ENCODE measurements around the gene ENTPD5. TPM values are rescaled to one million over a fixed set of nuclear protein-coding genes. Genes with fewer than 3 reads are reported as not detected.

Gene ENTPD5
- total and polyA plus RNA-seq, 2 donors (not counting 1 experiment from before 2014, with no cell fraction given) = 9.6 to 13.7 TPM

DNA sequence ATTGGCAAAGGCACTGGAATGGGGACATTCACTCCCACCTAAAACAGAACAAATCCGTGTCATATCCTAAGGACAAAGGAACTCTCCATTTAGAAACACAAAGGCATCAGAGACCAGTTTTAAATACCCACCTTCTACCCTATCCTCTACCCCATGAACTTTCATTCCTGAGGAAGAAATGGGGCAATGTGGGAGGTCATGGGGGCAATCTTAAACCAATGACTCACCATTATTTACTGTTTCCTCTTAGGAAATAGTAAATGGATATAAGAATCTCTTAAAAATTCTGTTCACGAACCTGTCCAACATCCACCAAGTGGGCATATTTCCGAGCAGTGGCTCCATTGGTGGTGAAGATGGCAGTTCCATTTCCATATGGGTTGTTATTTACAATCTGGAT is 45.8 kb upstream of the ENTPD5 start:
- H3K4me2 ChIP-seq (ENCODE audit: extremely low read depth, insufficient read depth, low read length) = no peak overlapping the region
- H3K4me1 ChIP-seq (ENCODE audit: control insufficient read depth, extremely low read depth, insufficient read depth, low read length) = peaks cover 17% of the 10 kb centered on the region
- H3K79me2 ChIP-seq (ENCODE audit: control insufficient read depth, insufficient read depth, low read length) = no peaks in the 10 kb centered on the region
- no peak overlapping the region for H2AFZ ChIP-seq (ENCODE audit: low read length)
- H3K27me3 ChIP-seq (ENCODE audit: control insufficient read depth, insufficient read depth, low read length) = no peaks in the 10 kb centered on the region
- H3K9ac ChIP-seq (ENCODE audit: insufficient read depth, low read length) = no peak overlapping the region
- DNase-seq (ENCODE audit: low read depth in 2 of 2) = peak in 1 of 2 donors; percentile 37
- TF ChIP-seq EZH2 (IDR thresholded peaks at IDR 0.05; ENCODE audit: low read length, missing control alignments) = no peak
- TF ChIP-seq, protein P1, sequence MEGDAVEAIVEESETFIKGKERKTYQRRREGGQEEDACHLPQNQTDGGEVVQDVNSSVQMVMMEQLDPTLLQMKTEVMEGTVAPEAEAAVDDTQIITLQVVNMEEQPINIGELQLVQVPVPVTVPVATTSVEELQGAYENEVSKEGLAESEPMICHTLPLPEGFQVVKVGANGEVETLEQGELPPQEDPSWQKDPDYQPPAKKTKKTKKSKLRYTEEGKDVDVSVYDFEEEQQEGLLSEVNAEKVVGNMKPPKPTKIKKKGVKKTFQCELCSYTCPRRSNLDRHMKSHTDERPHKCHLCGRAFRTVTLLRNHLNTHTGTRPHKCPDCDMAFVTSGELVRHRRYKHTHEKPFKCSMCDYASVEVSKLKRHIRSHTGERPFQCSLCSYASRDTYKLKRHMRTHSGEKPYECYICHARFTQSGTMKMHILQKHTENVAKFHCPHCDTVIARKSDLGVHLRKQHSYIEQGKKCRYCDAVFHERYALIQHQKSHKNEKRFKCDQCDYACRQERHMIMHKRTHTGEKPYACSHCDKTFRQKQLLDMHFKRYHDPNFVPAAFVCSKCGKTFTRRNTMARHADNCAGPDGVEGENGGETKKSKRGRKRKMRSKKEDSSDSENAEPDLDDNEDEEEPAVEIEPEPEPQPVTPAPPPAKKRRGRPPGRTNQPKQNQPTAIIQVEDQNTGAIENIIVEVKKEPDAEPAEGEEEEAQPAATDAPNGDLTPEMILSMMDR (conservative IDR thresholded peaks at IDR 0.05 in 1 of 2, IDR thresholded peaks at IDR 0.05 in 1 of 2; ENCODE audit: low read depth in 1 of 2, low read length in 2 of 2) = no peak
- no peak overlapping the region for H3K4me3 ChIP-seq (replicated peaks in 1 of 4; ENCODE audit: control extremely low read depth in 1 of 4, insufficient read depth in 1 of 4, low read depth in 3 of 4, low read length in 4 of 4)
- no peaks in the 10 kb centered on the region for H3K9me3 ChIP-seq (ENCODE audit: control insufficient read depth, insufficient read depth, low read depth, low read length)
- peaks cover 1% of the 10 kb centered on the region for H3K36me3 ChIP-seq (ENCODE audit: control insufficient read depth, insufficient read depth, low read length)
- no peak overlapping the region for H3K27ac ChIP-seq (ENCODE audit: insufficient read depth, low read length)
- H4K20me1 ChIP-seq (ENCODE audit: control insufficient read depth, extremely low read depth, insufficient read depth, low read length) = no peaks in the 10 kb centered on the region

DNA sequence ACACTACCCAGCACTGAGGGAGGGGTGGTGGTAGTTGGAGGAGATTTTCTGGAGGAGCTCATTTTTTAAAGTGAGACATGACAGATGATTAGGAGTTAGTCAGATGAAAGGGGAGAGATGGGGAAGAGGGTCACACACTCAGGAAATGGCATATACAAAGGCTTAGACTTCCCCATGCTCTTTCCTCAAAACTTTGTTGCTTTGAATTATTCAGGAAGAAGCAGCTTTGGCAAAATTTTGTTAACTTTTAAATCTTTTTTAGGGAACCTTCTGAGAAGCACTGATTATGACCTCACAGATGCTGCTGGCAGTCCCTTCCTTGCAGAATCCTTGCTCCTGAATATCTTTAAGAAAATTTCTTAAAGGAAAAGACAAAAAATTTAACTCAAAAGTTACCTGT is 45.3 kb upstream of the ENTPD5 start:
- H2AFZ ChIP-seq (ENCODE audit: low read length) = no peak overlapping the region
- H3K9ac ChIP-seq (ENCODE audit: insufficient read depth, low read length) = no peak overlapping the region
- H3K4me3 ChIP-seq (replicated peaks in 1 of 4; ENCODE audit: control extremely low read depth in 1 of 4, insufficient read depth in 1 of 4, low read depth in 3 of 4, low read length in 4 of 4) = no peak overlapping the region
- H3K79me2 ChIP-seq (ENCODE audit: control insufficient read depth, insufficient read depth, low read length) = no peaks in the 10 kb centered on the region
- no peaks in the 10 kb centered on the region for H3K27me3 ChIP-seq (ENCODE audit: control insufficient read depth, insufficient read depth, low read length)
- no peak overlapping the region for H3K27ac ChIP-seq (ENCODE audit: insufficient read depth, low read length)
- H3K4me2 ChIP-seq (ENCODE audit: extremely low read depth, insufficient read depth, low read length) = no peak overlapping the region
- DNase-seq (ENCODE audit: low read depth in 2 of 2) = no peak
- no peaks in the 10 kb centered on the region for H4K20me1 ChIP-seq (ENCODE audit: control insufficient read depth, extremely low read depth, insufficient read depth, low read length)
- TF ChIP-seq EZH2 (IDR thresholded peaks at IDR 0.05; ENCODE audit: low read length, missing control alignments) = no peak
- TF ChIP-seq, protein P1 (conservative IDR thresholded peaks at IDR 0.05 in 1 of 2, IDR thresholded peaks at IDR 0.05 in 1 of 2; ENCODE audit: low read depth in 1 of 2, low read length in 2 of 2) = no peak
- peaks cover 17% of the 10 kb centered on the region for H3K4me1 ChIP-seq (ENCODE audit: control insufficient read depth, extremely low read depth, insufficient read depth, low read length)
- no peaks in the 10 kb centered on the region for H3K9me3 ChIP-seq (ENCODE audit: control insufficient read depth, insufficient read depth, low read depth, low read length)
- H3K36me3 ChIP-seq (ENCODE audit: control insufficient read depth, insufficient read depth, low read length) = peaks cover 1% of the 10 kb centered on the region

DNA sequence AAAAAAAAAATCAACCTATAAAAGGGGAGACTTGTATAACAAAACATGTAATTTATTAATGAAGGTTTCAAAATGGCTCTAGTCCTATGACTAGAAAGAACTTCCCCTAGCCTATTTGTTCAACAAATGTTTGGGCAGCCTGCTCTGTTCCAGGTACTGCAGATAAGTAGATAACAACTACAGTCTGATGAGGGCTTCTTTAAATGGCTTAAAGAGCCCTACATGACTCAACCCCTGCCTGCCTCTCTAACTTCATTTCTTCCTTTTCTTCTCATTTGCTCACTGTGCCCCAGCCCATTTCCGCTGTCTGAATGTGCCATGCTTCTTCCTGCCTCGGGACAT is 43.7 kb upstream of the ENTPD5 start:
- Histone ChIP-seq H3K27ac (ENCODE audit: insufficient read depth, low read length) (no peak overlapping the region), H3K4me1 (ENCODE audit: control insufficient read depth, extremely low read depth, insufficient read depth, low read length) (peaks cover 17% of the 10 kb centered on the region), H3K4me3 (replicated peaks in 1 of 4; ENCODE audit: control extremely low read depth in 1 of 4, insufficient read depth in 1 of 4, low read depth in 3 of 4, low read length in 4 of 4) (no peak overlapping the region), H3K36me3 (ENCODE audit: control insufficient read depth, insufficient read depth, low read length) (peaks cover 1% of the 10 kb centered on the region), H3K79me2 (ENCODE audit: control insufficient read depth, insufficient read depth, low read length) (no peaks in the 10 kb centered on the region), H3K9ac (ENCODE audit: insufficient read depth, low read length) (no peak overlapping the region), H3K9me3 (ENCODE audit: control insufficient read depth, insufficient read depth, low read depth, low read length) (no peaks in the 10 kb centered on the region), H2AFZ (ENCODE audit: low read length) (no peak overlapping the region), H3K27me3 (ENCODE audit: control insufficient read depth, insufficient read depth, low read length) (no peaks in the 10 kb centered on the region), H4K20me1 (ENCODE audit: control insufficient read depth, extremely low read depth, insufficient read depth, low read length) (no peaks in the 10 kb centered on the region), H3K4me2 (ENCODE audit: extremely low read depth, insufficient read depth, low read length) (no peak overlapping the region)
- DNase-seq (ENCODE audit: low read depth in 2 of 2) = peak in 1 of 2 donors; percentile 18
- TF ChIP-seq, protein P1 (conservative IDR thresholded peaks at IDR 0.05 in 1 of 2, IDR thresholded peaks at IDR 0.05 in 1 of 2; ENCODE audit: low read depth in 1 of 2, low read length in 2 of 2) = no peak
- no peak for TF ChIP-seq EZH2 (IDR thresholded peaks at IDR 0.05; ENCODE audit: low read length, missing control alignments)
